Astrocyte of the spinal cord (primary cell): Measurements from ENCODE around the gene BTNL9.
"Not testable (repeated sequence)": the region's sequence is repeated elsewhere in the genome, so short reads cannot be mapped to it uniquely, and the experiment has no call there.

Experiments
- DNase-seq: peaks from one replicate; pipeline ENCODE4 v3.0.0; 2011; ENCODE audit warnings: low read depth, low spot score
- H3K4me3 ChIP-seq: 2 replicates; pipeline ENCODE4 v1.5.1; 2011; ENCODE audit warnings: low read depth, mild to moderate bottlenecking, low read length, moderate library complexity
- CTCF ChIP-seq: IDR thresholded peaks from 2 replicates; pipeline ENCODE4 v1.5.1; 2012; ENCODE audit warnings: low read depth, mild to moderate bottlenecking, low read length, inconsistent platforms
- in situ Hi-C: cut with HindIII; loops from 2 replicates; pipeline ENCODE4 v1.10.0; 2017; ENCODE audit warnings: low sequenced_read_pairs

The BTNL9 gene

GRCh38 chr5:181087309-181087708, 47.2 kb downstream of the BTNL9 start:
- no peak for DNase-seq
- TF ChIP-seq CTCF, result no peak
- H3K4me3 ChIP-seq, result no peak overlapping the region
- in situ Hi-C loops, result no loop called here

GRCh38 chr5:181088289-181088688, 48.2 kb downstream of the BTNL9 start:
- TF ChIP-seq CTCF, result peak; percentile 27
- in situ Hi-C loops, result no loop called here
- no peak for DNase-seq
- H3K4me3 ChIP-seq, result no peak overlapping the region

GRCh38 chr5:181092428-181092827, 52.4 kb downstream of the BTNL9 start:
- no peak for DNase-seq
- in situ Hi-C loops, result no loop called here
- no peak for TF ChIP-seq CTCF
- no peak overlapping the region for H3K4me3 ChIP-seq

- DNase-seq, in situ Hi-C loops, H3K4me3 ChIP-seq: not testable (repeated sequence)
Measured at GRCh38 chr5:181095162-181095561, 55.1 kb downstream of the BTNL9 start.

- DNase-seq, in situ Hi-C loops, H3K4me3 ChIP-seq: not testable (repeated sequence)
Measured at GRCh38 chr5:181096721-181097382, 56.8 kb downstream of the BTNL9 start.

- DNase-seq, in situ Hi-C loops, H3K4me3 ChIP-seq: not testable (repeated sequence)
Measured at GRCh38 chr5:181097383-181097753, 57.3 kb downstream of the BTNL9 start.

GRCh38 chr5:181097759-181098491, 57.9 kb downstream of the BTNL9 start:
- DNase-seq, result not testable (repeated sequence)

GRCh38 chr5:181098762-181099601, 58.9 kb downstream of the BTNL9 start:
- in situ Hi-C loops, result no loop called here
- no peak overlapping the region for H3K4me3 ChIP-seq
- TF ChIP-seq CTCF, result no peak
- DNase-seq, result no peak

More at GRCh38 chr5:181097759-181098491, 57.9 kb downstream of the BTNL9 start:
- in situ Hi-C loops, H3K4me3 ChIP-seq: not testable (repeated sequence)
